ENCODE results near the gene HSPA5.
"Not testable (repeated sequence)": the region's sequence is repeated elsewhere in the genome, so short reads cannot be mapped to it uniquely, and the experiment has no call there.

HSPA5 gene

GRCh38 chr9:125241000-125241862 is at the start of gene HSPA5:
Gene HSPA5, minus strand, starts transcription at chr9:125241343. Its CDS starts 217 bp downstream, at chr9:125241126.
- peak; percentile 99 for DNase-seq

GRCh38 chr9:125286935-125287433 is 45.8 kb upstream of the HSPA5 start:
- DNase-seq = not testable (repeated sequence)

- no peak for DNase-seq
Observed at GRCh38 chr9:125284855-125285254, 43.7 kb upstream of the HSPA5 start.

- no peak for DNase-seq
Observed at GRCh38 chr9:125280945-125281344, 39.8 kb upstream of the HSPA5 start.

GRCh38 chr9:125277411-125277810 is 36.3 kb upstream of the HSPA5 start:
- DNase-seq = no peak

GRCh38 chr9:125276771-125277170 is 35.6 kb upstream of the HSPA5 start:
- DNase-seq = no peak

GRCh38 chr9:125272697-125273096 is 31.6 kb upstream of the HSPA5 start:
- DNase-seq = no peak

GRCh38 chr9:125271081-125271480 is 29.9 kb upstream of the HSPA5 start:
- no peak for DNase-seq

- DNase-seq = no peak
Observed at GRCh38 chr9:125269014-125269397, 27.9 kb upstream of the HSPA5 start.

- no peak for DNase-seq
Observed at GRCh38 chr9:125268394-125269013, 27.4 kb upstream of the HSPA5 start.

- DNase-seq = not testable (repeated sequence)
Observed at GRCh38 chr9:125264068-125264467, 22.9 kb upstream of the HSPA5 start.

- no peak for DNase-seq
Observed at GRCh38 chr9:125262294-125262991, 21.3 kb upstream of the HSPA5 start.

- peak; percentile 83 for DNase-seq
Observed at GRCh38 chr9:125261501-125262293, 20.6 kb upstream of the HSPA5 start, which contains the start of gene GAPVD1. Gene GAPVD1, plus strand, starts transcription at chr9:125261826. Its CDS starts 37,096 bp downstream, at chr9:125298922.

- no peak for DNase-seq
Observed at GRCh38 chr9:125260561-125260960, 19.4 kb upstream of the HSPA5 start.

- DNase-seq = no peak
Observed at GRCh38 chr9:125258832-125259534, 17.8 kb upstream of the HSPA5 start.

- no peak for DNase-seq
Observed at GRCh38 chr9:125258160-125258785, 17.1 kb upstream of the HSPA5 start.

- no peak for DNase-seq
Observed at GRCh38 chr9:125255781-125256391, 14.7 kb upstream of the HSPA5 start.

GRCh38 chr9:125254231-125254630 is 13.1 kb upstream of the HSPA5 start:
- DNase-seq = no peak

GRCh38 chr9:125246261-125246667 is 5.1 kb upstream of the HSPA5 start:
- DNase-seq = no peak

GRCh38 chr9:125243792-125244260 is 2.7 kb upstream of the HSPA5 start:
- DNase-seq = no peak
